Measurements from ENCODE around the gene ADAM19.
A peak's percentile ranks its signal among the peaks of the same experiment; 100 is the strongest.

Gene ADAM19

GRCh38 chr5:157562111-157562581, 13.4 kb downstream of the ADAM19 start:
- DNase-seq (ENCODE audit: low read depth): no peak

DNA sequence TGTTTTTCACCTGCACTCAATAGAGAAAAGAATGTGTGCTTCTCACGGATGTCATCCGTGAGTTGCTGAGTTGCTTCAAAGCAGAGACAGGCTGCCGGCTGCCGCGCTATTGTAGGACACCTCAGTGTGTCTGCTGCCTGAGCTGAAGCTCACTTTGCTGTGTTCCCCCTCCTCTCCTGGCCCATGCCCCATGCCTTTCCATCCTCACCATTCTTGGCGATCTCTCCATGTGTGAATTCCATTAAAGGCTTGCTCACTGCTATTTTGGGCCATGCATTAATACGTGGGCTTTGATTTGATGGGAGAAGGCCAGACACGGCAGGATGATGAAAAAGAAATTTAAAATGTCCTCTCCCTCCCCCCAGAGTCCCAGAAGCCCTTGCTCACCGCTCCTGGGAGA, 14.5 kb downstream of the ADAM19 start:
- no peak for DNase-seq (ENCODE audit: low read depth)

- DNase-seq (ENCODE audit: low read depth): peak; percentile 81
Observed at GRCh38 chr5:157559301-157559700, 16.3 kb downstream of the ADAM19 start.

GRCh38 chr5:157558681-157559080, 16.9 kb downstream of the ADAM19 start:
- peak; percentile 47 for DNase-seq (ENCODE audit: low read depth)

- DNase-seq (ENCODE audit: low read depth): peak; percentile 81
Observed at GRCh38 chr5:157558041-157558595, 17.5 kb downstream of the ADAM19 start.

DNA sequence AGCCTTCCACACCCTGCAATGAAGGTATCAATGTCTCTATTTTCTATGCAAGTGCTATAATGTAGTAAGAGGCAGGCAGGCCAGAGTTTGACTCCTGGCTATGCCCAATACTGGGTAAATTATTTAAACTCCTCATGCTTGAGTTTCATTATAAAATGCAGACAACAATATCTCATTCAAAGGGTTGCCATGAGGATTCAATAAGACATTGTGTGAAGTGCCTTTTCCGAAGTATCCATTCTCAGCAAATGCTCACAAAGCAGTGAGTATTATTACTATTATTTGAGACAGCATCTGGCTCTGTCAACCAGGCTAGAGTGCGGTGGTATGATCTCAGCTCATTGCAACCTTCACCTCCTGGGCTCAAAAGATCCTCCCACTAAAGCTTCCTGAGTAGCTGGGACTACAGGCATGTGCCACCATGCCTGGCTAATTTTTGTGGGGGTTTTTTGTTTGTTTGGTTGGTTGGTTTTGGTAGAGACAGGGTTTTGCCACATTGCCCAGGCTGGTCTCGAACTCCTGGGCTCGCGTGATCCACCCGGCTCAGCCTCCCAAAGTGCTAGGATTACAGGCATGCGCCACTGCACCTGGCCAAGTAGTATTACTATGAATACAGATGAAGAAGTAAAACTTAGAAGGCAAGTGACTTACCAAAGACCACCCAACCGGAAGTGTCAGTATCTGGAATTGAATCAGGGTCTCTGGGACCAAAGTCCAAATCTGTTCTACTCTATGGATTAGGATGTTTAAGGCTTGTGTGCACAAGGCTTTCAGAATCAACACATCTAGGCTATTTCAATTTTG, 18.8 kb downstream of the ADAM19 start:
- DNase-seq (ENCODE audit: low read depth): no peak

- DNase-seq (ENCODE audit: low read depth): no peak
Observed at GRCh38 chr5:157555037-157555640, 20.4 kb downstream of the ADAM19 start.

DNA sequence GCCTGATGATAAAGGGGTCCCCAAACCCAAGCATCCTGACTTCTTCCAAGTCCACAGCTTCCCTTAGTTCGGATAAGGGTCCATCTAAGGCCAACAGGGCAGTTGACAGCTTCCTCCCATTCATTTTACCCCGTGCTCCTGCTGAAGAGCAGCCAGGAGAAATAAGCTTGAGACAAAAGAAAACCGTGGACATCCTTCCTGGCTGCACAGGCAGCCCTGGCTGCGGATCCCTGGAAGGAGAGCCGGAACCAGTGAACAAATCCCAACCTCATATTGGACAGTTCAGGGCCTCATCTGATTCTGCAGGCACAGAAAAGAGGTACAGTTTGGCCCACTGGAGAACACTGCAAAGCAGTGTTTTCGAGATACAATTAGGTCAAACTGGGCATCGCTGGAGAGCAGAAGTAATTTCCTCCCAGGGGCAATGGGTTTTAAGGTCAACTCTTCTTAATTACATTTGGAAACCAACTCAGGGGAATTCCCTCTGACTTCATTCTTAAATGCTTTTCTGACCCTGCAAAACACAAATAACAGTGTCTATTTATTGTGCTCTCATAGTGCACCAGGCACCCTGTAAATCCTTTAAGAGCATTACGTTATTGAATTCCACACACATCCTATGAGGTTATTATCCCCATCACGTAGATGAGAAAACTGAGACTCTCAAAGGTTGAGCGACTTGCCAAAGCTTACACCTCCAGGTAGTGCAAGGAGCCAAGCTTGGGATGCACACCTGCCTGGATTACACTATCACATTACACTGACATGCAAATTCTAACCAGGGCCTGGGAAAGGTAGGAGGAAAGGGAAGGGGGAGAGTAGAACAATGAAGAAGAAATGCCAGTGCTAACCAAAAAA, 21.2 kb downstream of the ADAM19 start:
- DNase-seq (ENCODE audit: low read depth): no peak

DNA sequence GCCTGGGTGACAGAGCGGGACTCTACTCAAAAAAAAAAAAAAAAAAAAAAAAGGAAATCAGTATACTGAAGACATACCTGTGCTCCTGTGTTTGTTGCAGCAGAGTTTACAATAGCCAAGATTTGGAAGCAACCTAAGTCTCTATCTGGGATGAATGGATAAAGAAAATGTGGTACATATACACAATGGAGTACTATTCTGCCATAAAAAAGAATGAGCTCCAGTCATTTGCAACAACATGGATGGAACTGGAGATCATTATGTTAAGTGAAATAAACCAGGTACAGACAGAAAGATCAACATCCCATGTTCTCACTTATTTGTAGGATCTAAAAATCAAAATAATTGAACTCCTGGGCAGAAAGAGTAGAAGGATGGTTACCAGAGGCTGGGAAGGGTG, 22.9 kb downstream of the ADAM19 start:
- DNase-seq (ENCODE audit: low read depth): no peak

GRCh38 chr5:157550663-157551062, 24.9 kb downstream of the ADAM19 start:
- no peak for DNase-seq (ENCODE audit: low read depth)

- peak; percentile 51 for DNase-seq (ENCODE audit: low read depth)
Observed at GRCh38 chr5:157549954-157550549, 25.5 kb downstream of the ADAM19 start.

GRCh38 chr5:157549283-157549629, 26.3 kb downstream of the ADAM19 start:
- DNase-seq (ENCODE audit: low read depth): no peak

- DNase-seq (ENCODE audit: low read depth): peak; percentile 94
Observed at GRCh38 chr5:157548513-157549282, 26.9 kb downstream of the ADAM19 start.

DNA sequence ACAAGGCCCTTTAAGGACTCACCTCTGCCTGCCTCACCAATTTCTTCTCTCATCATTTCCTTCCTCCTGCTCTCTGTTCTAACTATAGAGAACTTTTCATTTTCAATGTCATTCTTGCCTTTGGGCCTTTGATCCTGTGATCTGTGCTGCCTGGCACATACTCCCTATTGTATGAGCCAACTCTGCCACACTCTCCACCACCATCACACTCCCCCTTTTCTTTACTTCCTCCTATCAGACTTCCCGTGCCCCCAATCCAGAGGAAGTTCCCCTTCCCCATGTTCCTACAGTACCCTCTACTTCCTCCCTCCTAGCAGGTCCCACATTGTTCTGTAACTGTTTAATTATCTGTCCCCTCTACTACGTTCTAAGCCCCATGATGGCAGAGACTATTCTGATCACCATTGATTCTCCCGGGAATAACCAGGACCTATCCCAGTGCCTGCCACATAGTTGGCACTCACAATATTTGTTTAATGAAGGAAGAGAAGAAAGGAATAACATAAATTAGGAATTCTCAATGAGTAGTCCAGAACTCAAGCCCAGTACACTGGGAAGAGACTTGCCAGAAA, 27.5 kb downstream of the ADAM19 start:
- DNase-seq (ENCODE audit: low read depth): no peak

- peak; percentile 71 for DNase-seq (ENCODE audit: low read depth)
Observed at GRCh38 chr5:157546456-157547100, 29.0 kb downstream of the ADAM19 start.

DNA sequence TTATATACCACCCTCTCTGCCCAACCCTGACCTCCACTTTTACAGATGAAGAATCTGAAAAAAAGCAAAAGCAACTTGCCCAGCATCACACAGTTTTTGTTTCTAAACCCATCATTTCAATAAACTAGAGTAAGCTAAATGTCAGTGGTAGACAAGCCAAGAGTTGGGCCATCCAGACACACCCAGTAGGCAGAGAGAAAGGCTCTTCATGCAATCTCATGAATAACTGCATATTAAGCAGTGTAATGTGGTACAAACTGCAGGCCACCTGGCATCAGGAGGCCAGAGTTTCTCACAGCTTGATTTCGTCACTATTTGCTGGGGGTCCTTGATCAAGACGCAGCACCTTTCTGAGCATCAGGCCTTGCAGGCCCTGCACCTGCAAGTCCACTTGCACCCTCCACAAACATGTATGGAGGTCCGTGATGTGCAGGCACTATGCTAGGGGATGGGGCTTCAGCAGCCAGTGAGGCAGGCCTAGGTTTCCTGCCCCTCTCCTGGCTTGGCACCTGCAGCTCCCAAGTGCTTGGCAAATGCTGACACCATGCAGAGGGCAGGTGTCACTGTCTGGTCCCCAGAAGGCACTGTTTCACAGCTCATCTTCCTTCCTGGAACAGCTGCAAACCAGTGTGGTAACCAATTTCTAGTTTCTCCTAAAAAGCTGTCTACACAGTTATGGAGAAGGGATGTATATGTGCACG, 29.8 kb downstream of the ADAM19 start:
- no peak for DNase-seq (ENCODE audit: low read depth)

DNA sequence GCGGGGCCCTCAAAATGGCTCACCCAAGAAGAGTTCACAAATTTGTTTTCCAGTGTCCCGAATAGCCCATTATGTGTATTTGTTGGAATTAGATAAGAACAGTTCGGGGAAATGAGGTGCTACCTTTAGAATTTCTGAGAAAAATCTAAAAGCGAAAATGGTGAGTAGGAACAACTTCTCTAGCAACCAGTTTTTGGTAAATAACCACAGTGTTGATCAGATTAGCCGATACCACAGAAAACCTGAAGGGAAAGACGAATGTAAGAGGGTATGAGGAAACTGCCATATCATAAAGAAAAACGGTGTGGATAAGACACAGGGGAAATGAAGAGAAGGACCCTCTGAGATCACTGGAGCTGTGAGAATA, 31.0 kb downstream of the ADAM19 start:
- DNase-seq (ENCODE audit: low read depth): no peak

GRCh38 chr5:157543825-157544622, 31.6 kb downstream of the ADAM19 start:
- no peak for DNase-seq (ENCODE audit: low read depth)

All from amniotic epithelial cell (primary cell).